Endothelial cell (in vitro differentiated cells): ENCODE measurements around the gene ITPK1. TPM values are rescaled to one million over a fixed set of nuclear protein-coding genes. Genes with fewer than 3 reads are reported as not detected.

Experiments used
- DNase-seq: peaks from one replicate; pipeline ENCODE4 v3.0.0; 2021; ENCODE audit warnings: low spot score
- H3K27ac Mint-ChIP-seq: one replicate; pipeline ENCODE4 v1.8.0; 2021; ENCODE audit warnings: mixed read lengths, inconsistent platforms; ENCODE audit not compliant: unreplicated experiment
- H3K27me3 Mint-ChIP-seq: one replicate; pipeline ENCODE4 v1.8.0; 2021; ENCODE audit warnings: mild to moderate bottlenecking, moderate library complexity, mixed read lengths, inconsistent platforms; ENCODE audit not compliant: unreplicated experiment
- H3K36me3 Mint-ChIP-seq: one replicate; pipeline ENCODE4 v1.8.0; 2021; ENCODE audit warnings: mild to moderate bottlenecking, low read depth, mixed read lengths, inconsistent platforms; ENCODE audit not compliant: unreplicated experiment
- H3K4me1 Mint-ChIP-seq: one replicate; pipeline ENCODE4 v1.8.0; 2021; ENCODE audit warnings: mild to moderate bottlenecking, mixed read lengths, inconsistent platforms; ENCODE audit not compliant: unreplicated experiment
- H3K4me3 Mint-ChIP-seq: one replicate; pipeline ENCODE4 v1.8.0; 2021; ENCODE audit warnings: mild to moderate bottlenecking, mixed read lengths, inconsistent platforms; ENCODE audit not compliant: unreplicated experiment
- H3K9me3 Mint-ChIP-seq: one replicate; pipeline ENCODE4 v1.8.0; 2021; ENCODE audit warnings: mixed read lengths, inconsistent platforms; ENCODE audit not compliant: unreplicated experiment
- CTCF ChIP-seq: fragments of 200-600 bp; sonication (generic); IDR thresholded peaks from one replicate; pipeline ENCODE4 v1.5.0; 2021; ENCODE audit warnings: antibody characterized with exemption; ENCODE audit not compliant: unreplicated experiment
- total RNA-seq: library from RNA; stranded (reverse); fragmentation: NEBNext Ultra II Directional; extraction: Animal tissue kit (Norgen Biotek cat#: 25700); gene quantifications from one replicate; pipeline ENCODE4 v1.2.1, GENCODE V29; 2021; ENCODE audit not compliant: unreplicated experiment

Gene ITPK1
- total RNA-seq, 1 donor from 2014 or later = 39.2 TPM

- Mint-ChIP-seq H3K36me3 (peaks cover 4% of the 10 kb centered on the region), H3K9me3 (no peaks in the 10 kb centered on the region), H3K4me3 (no peak overlapping the region), H3K27me3 (no peaks in the 10 kb centered on the region), H3K27ac (no peak overlapping the region), H3K4me1 (peaks cover 11% of the 10 kb centered on the region)
- no peak for DNase-seq
- TF ChIP-seq CTCF = no peak
These were observed 87.7 kb downstream of the ITPK1 start for GRCh38 chr14:93027810-93028723.

DNA sequence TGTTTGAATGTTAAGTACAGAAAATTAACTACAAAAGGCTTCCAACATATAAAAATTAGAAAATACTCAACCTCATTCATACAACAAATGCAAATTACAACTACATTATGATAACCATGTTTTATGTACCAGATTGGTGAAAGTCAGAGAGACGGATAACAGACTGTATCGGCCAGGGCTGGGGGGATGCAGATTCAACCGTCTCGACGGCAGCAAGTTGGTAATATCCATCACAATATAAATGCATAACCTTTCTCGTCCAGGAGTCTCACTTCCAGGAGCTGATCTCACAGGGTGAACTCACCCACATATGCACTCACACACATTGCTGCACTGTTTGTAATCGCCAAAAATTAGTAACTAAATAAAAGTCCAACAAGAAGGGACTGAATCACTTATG is 89.4 kb downstream of the ITPK1 start:
- no peaks in the 10 kb centered on the region for H3K9me3 Mint-ChIP-seq
- peaks cover 11% of the 10 kb centered on the region for H3K4me1 Mint-ChIP-seq
- no peak overlapping the region for H3K4me3 Mint-ChIP-seq
- no peak for TF ChIP-seq CTCF
- DNase-seq = no peak
- peaks cover 4% of the 10 kb centered on the region for H3K36me3 Mint-ChIP-seq
- H3K27ac Mint-ChIP-seq = no peak overlapping the region
- H3K27me3 Mint-ChIP-seq = peaks cover 2% of the 10 kb centered on the region

DNA sequence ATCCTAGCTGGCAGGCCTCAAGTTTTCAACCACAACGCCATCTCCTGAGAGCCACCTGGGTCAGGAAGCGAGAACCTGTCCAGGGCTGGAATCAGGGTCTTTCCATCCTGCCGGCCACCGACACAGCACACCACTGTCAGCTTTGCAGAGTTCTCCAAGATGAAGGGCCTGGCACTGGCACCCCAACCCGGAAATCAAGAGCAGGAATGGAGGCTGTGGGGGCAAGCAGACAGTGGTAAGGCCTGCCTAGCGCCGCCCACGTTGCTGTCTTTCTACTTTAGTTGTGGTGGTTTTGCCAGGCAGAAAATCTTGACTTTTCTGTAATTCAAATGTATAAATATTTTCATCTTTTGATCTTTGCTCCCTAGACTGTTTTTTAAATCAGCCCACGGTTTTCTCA is 90.7 kb downstream of the ITPK1 start:
- Mint-ChIP-seq H3K4me3 (no peak overlapping the region), H3K27ac (no peak overlapping the region), H3K36me3 (no peaks in the 10 kb centered on the region), H3K4me1 (peaks cover 11% of the 10 kb centered on the region), H3K27me3 (peaks cover 2% of the 10 kb centered on the region), H3K9me3 (no peaks in the 10 kb centered on the region)
- DNase-seq = no peak
- no peak for TF ChIP-seq CTCF

DNA sequence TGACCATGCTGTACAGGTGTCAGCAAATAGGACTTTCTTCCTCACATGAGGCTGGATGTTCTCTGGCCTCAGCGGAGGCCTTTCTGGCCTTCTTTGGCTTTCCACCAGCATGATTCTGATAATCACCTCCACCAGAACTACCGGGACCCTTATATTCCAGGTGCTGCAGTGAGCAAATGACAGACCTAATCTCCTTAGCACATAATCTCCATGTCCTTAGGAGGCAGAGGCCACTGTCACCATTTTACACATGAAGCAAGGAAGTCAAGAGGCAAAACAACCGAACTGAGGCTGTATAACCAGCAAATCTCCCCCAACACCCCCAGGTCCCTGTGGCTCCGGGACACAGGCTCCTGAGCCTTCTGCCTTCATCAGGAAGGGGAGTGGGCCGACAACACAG is 91.2 kb downstream of the ITPK1 start:
- Mint-ChIP-seq H3K27me3 (peaks cover 2% of the 10 kb centered on the region), H3K4me3 (no peak overlapping the region), H3K36me3 (no peaks in the 10 kb centered on the region), H3K4me1 (peaks cover 11% of the 10 kb centered on the region), H3K9me3 (no peaks in the 10 kb centered on the region), H3K27ac (no peak overlapping the region)
- TF ChIP-seq CTCF = no peak
- no peak for DNase-seq

DNA sequence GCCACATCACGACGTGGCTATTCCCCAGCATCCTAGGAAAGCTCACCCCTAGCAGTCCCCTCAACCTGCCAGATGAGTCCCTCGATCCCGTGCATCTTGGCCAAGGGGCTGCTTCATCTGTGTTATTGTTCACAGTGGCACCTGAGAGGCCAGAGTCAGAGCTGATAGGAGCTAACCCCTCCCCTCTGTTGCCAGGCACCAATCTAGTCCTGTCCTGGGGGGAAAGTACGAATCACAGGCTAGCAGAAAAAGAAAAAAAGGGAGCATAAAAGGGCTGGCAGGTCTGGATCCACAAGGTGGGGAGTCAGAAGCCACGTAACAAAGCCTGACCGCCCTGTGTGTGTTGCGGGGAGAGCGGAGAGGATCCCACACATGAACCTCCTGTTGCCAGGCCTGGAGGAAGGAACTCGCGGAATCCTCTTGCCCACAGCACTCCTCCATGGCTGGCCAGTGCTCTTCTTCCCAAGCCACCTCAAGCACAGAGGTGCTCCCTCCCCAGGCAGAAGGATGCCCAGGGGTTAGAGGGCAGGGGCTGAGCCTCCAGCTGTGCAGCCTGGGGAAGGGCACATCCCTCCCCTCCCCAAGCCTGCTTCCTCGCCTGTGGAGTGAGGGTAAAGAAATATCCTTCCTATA is 91.8 kb downstream of the ITPK1 start:
- no peaks in the 10 kb centered on the region for H3K9me3 Mint-ChIP-seq
- no peak for TF ChIP-seq CTCF
- no peak for DNase-seq
- H3K4me3 Mint-ChIP-seq = no peak overlapping the region
- no peak overlapping the region for H3K27ac Mint-ChIP-seq
- no peaks in the 10 kb centered on the region for H3K36me3 Mint-ChIP-seq
- peaks cover 11% of the 10 kb centered on the region for H3K4me1 Mint-ChIP-seq
- H3K27me3 Mint-ChIP-seq = peaks cover 5% of the 10 kb centered on the region
